H1 (cell line): ENCODE measurements around the gene C20orf144. TPM values are rescaled to one million over a fixed set of nuclear protein-coding genes. Genes with fewer than 3 reads are reported as not detected.

Experiments used
- CTCF ChIA-PET: fragments of 300-600 bp; sonication (Branson Sonifier 250); formaldehyde crosslinking; loops from one replicate; lab custom pipeline; 2021; ENCODE audit not compliant: partially characterized antibody; lab: Charles Lee
- POLR2A ChIA-PET: fragments of 300-600 bp; sonication (Branson Sonifier 250); formaldehyde crosslinking; loops from one replicate; lab custom pipeline; 2021; ENCODE audit warnings: inconsistent platforms; ENCODE audit not compliant: partially characterized antibody; lab: Charles Lee
- DNase-seq, 2 experiments: peaks; one replicate each; pipeline versions ENCODE4 v3.0.0 to v3.0.0-alpha.2; 2010 to 2022; ENCODE audit warnings: low spot score in 2 of 2, low read depth in 1 of 2, mixed read lengths in 1 of 2
- FAIRE-seq: peaks from 2 replicates; lab custom pipeline; 2011; peaks lifted over from hg19 to GRCh38; lab: Jason Lieb, UNC
- H2AFZ ChIP-seq: 2 replicates; pipeline ENCODE4 v1.8.1; 2012; ENCODE audit warnings: low read length, inconsistent platforms
- H2AK5ac ChIP-seq: 2 replicates; pipeline ENCODE4 v1.6.1; 2013; ENCODE audit warnings: low read depth, low read length
- H2BK120ac ChIP-seq: replicated peaks from 2 replicates; pipeline ENCODE3; 2013; ENCODE audit warnings: low read depth, low read length, inconsistent platforms
- H2BK12ac ChIP-seq: 2 replicates; pipeline ENCODE4 v1.6.1; 2013; ENCODE audit warnings: low read depth, low read length
- H2BK15ac ChIP-seq: 2 replicates; pipeline ENCODE4 v1.6.1; 2013; ENCODE audit warnings: low read length
- H2BK20ac ChIP-seq: 2 replicates; pipeline ENCODE4 v1.6.1; 2013; ENCODE audit warnings: low read length
- H2BK5ac ChIP-seq: 2 replicates; pipeline ENCODE4 v1.6.1; 2013; ENCODE audit warnings: low read depth, low read length
- H3K14ac ChIP-seq: 2 replicates; pipeline ENCODE4 v1.6.1; 2013; ENCODE audit warnings: inconsistent platforms; ENCODE audit not compliant: insufficient read length
- H3K18ac ChIP-seq: 2 replicates; pipeline ENCODE4 v1.6.1; 2013; ENCODE audit warnings: low read length; ENCODE audit errors: extremely low read depth
- H3K23ac ChIP-seq: 2 replicates; pipeline ENCODE4 v1.6.1; 2013; ENCODE audit warnings: inconsistent platforms; ENCODE audit not compliant: insufficient read length
- H3K23me2 ChIP-seq: 2 replicates; pipeline ENCODE4 v1.6.1; 2013; ENCODE audit warnings: low read depth, low read length
- H3K27ac ChIP-seq: 2 replicates; pipeline ENCODE4 v1.6.1; 2011; ENCODE audit warnings: low read depth, low read length, inconsistent platforms
- H3K27me3 ChIP-seq, 4 experiments: replicated peaks in 1 of 4; 1 replicate in 1 of 4; 2 replicates in 3 of 4; pipeline versions ENCODE4 v1.6.1 to v1.8.1; 2011 to 2013; ENCODE audit warnings: low read length in 3 of 4, mild to moderate bottlenecking in 3 of 4, inconsistent platforms in 2 of 4, mixed read lengths in 2 of 4, moderate library complexity in 1 of 4; ENCODE audit not compliant: control insufficient read depth in 3 of 4, insufficient read depth in 3 of 4; ENCODE audit errors: extremely low read depth in 1 of 4
- H3K36me3 ChIP-seq, 4 experiments: 2 replicates each; pipeline versions ENCODE4 v1.6.1 to v1.8.1; 2011 to 2013; ENCODE audit warnings: mild to moderate bottlenecking in 4 of 4, low read length in 3 of 4, moderate library complexity in 2 of 4, control low read depth in 1 of 4, inconsistent platforms in 1 of 4; ENCODE audit not compliant: insufficient read depth in 4 of 4, control insufficient read depth in 2 of 4
- H3K4ac ChIP-seq: replicated peaks from 2 replicates; pipeline ENCODE3; 2013; ENCODE audit warnings: low read length, low read depth, mixed read lengths, inconsistent platforms; ENCODE audit not compliant: insufficient read length
- H3K4me1 ChIP-seq, 4 experiments: replicated peaks in 1 of 4; 1 replicate in 1 of 4; 2 replicates in 3 of 4; pipeline versions ENCODE4 v1.6.1 to v1.8.1; 2011 to 2013; ENCODE audit warnings: low read length in 3 of 4, inconsistent platforms in 2 of 4, mixed read lengths in 1 of 4; ENCODE audit not compliant: insufficient read depth in 4 of 4, control insufficient read depth in 3 of 4
- H3K4me2 ChIP-seq, 2 experiments: 2 replicates each; pipeline versions ENCODE4 v1.6.1 to v1.8.1; 2011 to 2013; ENCODE audit warnings: low read depth in 2 of 2, low read length in 2 of 2, control low read depth in 1 of 2, inconsistent platforms in 1 of 2, mild to moderate bottlenecking in 1 of 2; ENCODE audit not compliant: insufficient read depth in 1 of 2
- H3K4me3 ChIP-seq, 4 experiments: fragments of 200-600, 300-600 bp in 1 of 4; sonication (generic), shearing (Covaris generic), sonication (Bioruptor Twin) in 1 of 4; 2 replicates each; pipeline versions ENCODE4 v1.5.1 to v1.8.1; 2011 to 2016; ENCODE audit warnings: low read length in 4 of 4, low read depth in 3 of 4, control low read depth in 2 of 4, inconsistent platforms in 2 of 4, mild to moderate bottlenecking in 2 of 4, mixed read lengths in 1 of 4, moderate library complexity in 1 of 4; ENCODE audit not compliant: insufficient read depth in 2 of 4; ENCODE audit errors: extremely low read depth in 1 of 4
- H3K56ac ChIP-seq: replicated peaks from 2 replicates; pipeline ENCODE3; 2013; ENCODE audit warnings: low read depth, mild to moderate bottlenecking, mixed read lengths, low read length, inconsistent platforms; ENCODE audit not compliant: insufficient read length
- H3K79me1 ChIP-seq: 2 replicates; pipeline ENCODE4 v1.6.1; 2013; ENCODE audit warnings: low read depth, low read length, control low read depth
- H3K79me2 ChIP-seq, 2 experiments: 2 replicates each; pipeline versions ENCODE4 v1.6.1 to v1.8.1; 2012 to 2013; ENCODE audit warnings: low read length in 2 of 2, mild to moderate bottlenecking in 2 of 2, inconsistent platforms in 1 of 2; ENCODE audit not compliant: insufficient read depth in 2 of 2, control insufficient read depth in 1 of 2
- H3K9ac ChIP-seq, 4 experiments: replicated peaks in 1 of 4; 1 replicate in 1 of 4; 2 replicates in 3 of 4; pipeline versions ENCODE4 v1.6.1 to v1.8.1; 2011 to 2013; ENCODE audit warnings: low read depth in 3 of 4, low read length in 3 of 4, control low read depth in 2 of 4, mild to moderate bottlenecking in 2 of 4, moderate library complexity in 2 of 4, inconsistent platforms in 1 of 4; ENCODE audit errors: extremely low read depth in 1 of 4
- H3K9me3 ChIP-seq, 2 experiments: 2 replicates each; pipeline versions ENCODE4 v1.6.1 to v1.8.1; 2012 to 2013; ENCODE audit warnings: mild to moderate bottlenecking in 2 of 2, moderate library complexity in 2 of 2, control low read depth in 1 of 2, inconsistent platforms in 1 of 2, low read depth in 1 of 2, low read length in 1 of 2, mixed read lengths in 1 of 2; ENCODE audit not compliant: insufficient read depth in 2 of 2
- H4K20me1 ChIP-seq, 2 experiments: replicated peaks in 1 of 2; 2 replicates each; pipeline versions ENCODE3 to v1.8.1; 2011 to 2013; ENCODE audit warnings: inconsistent platforms in 2 of 2, low read length in 2 of 2, mild to moderate bottlenecking in 1 of 2; ENCODE audit not compliant: insufficient read depth in 2 of 2, control insufficient read depth in 1 of 2
- H4K5ac ChIP-seq: 2 replicates; pipeline ENCODE4 v1.6.1; 2013; ENCODE audit warnings: low read length, low read depth, mixed read lengths, inconsistent platforms; ENCODE audit not compliant: insufficient read length
- H4K8ac ChIP-seq: 2 replicates; pipeline ENCODE4 v1.8.0; 2013; ENCODE audit warnings: mild to moderate bottlenecking, moderate library complexity, low read length, inconsistent platforms; ENCODE audit not compliant: insufficient read depth; ENCODE audit errors: extremely low read depth
- H4K91ac ChIP-seq: replicated peaks from 2 replicates; pipeline ENCODE3; 2013; ENCODE audit warnings: low read length, mixed read lengths, inconsistent platforms; ENCODE audit not compliant: insufficient read length
- ASH2L ChIP-seq: fragments of 200-600, 300-600 bp; sonication (generic); IDR thresholded peaks from one replicate; pipeline ENCODE4 v1.7.1; 2017; ENCODE audit warnings: low read length
- CBX8 ChIP-seq: fragments of 300-800, 300-1000 bp; sonication (generic); IDR thresholded peaks from 2 replicates; pipeline ENCODE4 v1.7.1; 2016; ENCODE audit warnings: low read depth, low read length, borderline replicate concordance
- WGBS, 2 experiments: shearing (Covaris generic) in 1 of 2; methylation state at CpG; one replicate each; pipeline versions ENCODE4 v1.1.6 to v1.1.7; 2013 to 2015; ENCODE audit warnings: low lambda C conversion rate in 2 of 2, mixed read lengths in 2 of 2, inconsistent platforms in 1 of 2, low coverage in 1 of 2, missing lambda C conversion rate in 1 of 2; ENCODE audit not compliant: insufficient replicate concordance in 2 of 2, insufficient coverage in 1 of 2, insufficient read length in 1 of 2; ENCODE audit errors: extremely low coverage in 1 of 2, missing lambda C conversion rate in 1 of 2; 5-methylcytosine and 5-hydroxymethylcytosine counted together
- polyA plus RNA-seq, 7 experiments: library from polyadenylated mRNA; depleted of rRNA in 3 of 7; stranded (reverse) in 5 of 7; unstranded in 2 of 7; fragments of >200 nt in 5 of 7; fragments of 200-250 nt in 2 of 7; gene quantifications; 1 replicate in 5 of 7; 2 replicates in 1 of 7; 4 replicates in 1 of 7; pipeline versions ENCODE4 v1.2.1 to v1.2.3, GENCODE V29; 2011 to 2013; ENCODE audit warnings: missing spikeins in 2 of 7, mixed read lengths in 2 of 7
- total RNA-seq: library from RNA; stranded (reverse); fragmentation: NEBNext Ultra II Directional; extraction: Animal tissue kit (Norgen Biotek cat#: 25700); gene quantifications from 2 replicates; pipeline ENCODE4 v1.2.1, GENCODE V29; 2021

The C20orf144 gene
- total and polyA plus RNA-seq, 2 of the 8 experiments (the other 6 are each of a cell fraction or from before 2014, with no cell fraction given) = 0.21 to 0.24 TPM

GRCh38 chr20:33710681-33711445 is 48.7 kb downstream of the C20orf144 start:
- Histone ChIP-seq H4K8ac (no peak overlapping the region), H4K20me1 (no peaks in the 10 kb centered on the region), H3K4ac (no peak overlapping the region), H2AFZ (no peak overlapping the region), H3K18ac (peak overlapping the region; percentile 55), H3K27me3 (no peaks in the 10 kb centered on the region), H3K4me2 (peak overlapping the region in 1 of 2 experiments; percentile 72; a peak in 2 of 4 replicates), H3K4me1 (peaks cover 4 to 9% (median 6%) of the 10 kb centered on the region in 4 experiments), H3K36me3 (no peaks in the 10 kb centered on the region; a peak in 1 of 8 replicates), H3K9ac (no peak overlapping the region; a peak in 1 of 7 replicates), H2BK5ac (peak overlapping the region; percentile 77), H3K4me3 (no peak overlapping the region; a peak in 2 of 8 replicates), H4K91ac (no peak overlapping the region), H3K23me2 (peaks cover 6% of the 10 kb centered on the region; the same call in 1 of the 2 replicates), H3K9me3 (no peaks in the 10 kb centered on the region), H3K56ac (no peak overlapping the region), H3K79me1 (no peaks in the 10 kb centered on the region), H2BK12ac (peak overlapping the region; percentile 80)
- DNase-seq (peak in 1 of 2 experiments; percentile 46), FAIRE-seq (no peak)
- 84% methylated on average over 14 of the region's 14 CpGs; no CpG with 5 or more reads in 1 of the 2 experiments for WGBS, 2 experiments
- ChIA-PET POLR2A (interaction anchor here (1.2 to 1.5 kb wide), 2 partner anchors 9 to 31 kb away, joined by 4 to 6 read pairs; partner anchors contain the start of gene PXMP4), CTCF (no interaction called here)
- TF ChIP-seq CBX8 = no peak
- TF ChIP-seq ASH2L = peak; percentile 3
- TF ChIP-seq, all 59 proteins: peak for 1
- Histone ChIP-seq H3K79me2 (no peaks in the 10 kb centered on the region), H4K5ac (no peak overlapping the region), H2AK5ac (0 out of 2 replicates have a peak overlapping the region, but pooled peaks have one; percentile 24), H3K14ac (no peak overlapping the region), H2BK20ac (peak overlapping the region; percentile 29; the same call in 1 of the 2 replicates), H3K27ac (no peak overlapping the region), H2BK15ac (peak overlapping the region; percentile 25; the same call in 1 of the 2 replicates), H3K23ac (no peak overlapping the region), H2BK120ac (no peak overlapping the region)
